Neural progenitor cell (in vitro differentiated cells): ENCODE measurements around the gene PITRM1. TPM values are rescaled to one million over a fixed set of nuclear protein-coding genes. Genes with fewer than 3 reads are reported as not detected.

Source experiments
- DNase-seq: peaks from one replicate; pipeline ENCODE4 v3.0.0-alpha.2; 2016; ENCODE audit warnings: low spot score
- H2AFZ ChIP-seq: fragments of 200-600 bp; sonication (generic); replicated peaks from 2 replicates; pipeline ENCODE4 v1.6.1; 2016; ENCODE audit warnings: antibody characterized with exemption
- H3F3A ChIP-seq: fragments of 200-600 bp; sonication (generic); 2 replicates; pipeline ENCODE4 v1.6.1; 2016; ENCODE audit warnings: antibody characterized with exemption, low read depth
- H3K27ac ChIP-seq: fragments of 200-600 bp; sonication (generic); 2 replicates; pipeline ENCODE4 v1.5.1; 2016; ENCODE audit warnings: mild to moderate bottlenecking
- H3K27me3 ChIP-seq: fragments of 200-600 bp; sonication (generic); 2 replicates; pipeline ENCODE4 v1.6.1; 2016; ENCODE audit warnings: mild to moderate bottlenecking, moderate library complexity
- H3K36me3 ChIP-seq: fragments of 200-600 bp; sonication (generic); 2 replicates; pipeline ENCODE4 v1.5.1; 2016
- H3K4me1 ChIP-seq: fragments of 200-600 bp; sonication (generic); 2 replicates; pipeline ENCODE4 v1.6.1; 2016; ENCODE audit warnings: mixed run types
- H3K4me2 ChIP-seq: fragments of 200-600 bp; sonication (generic); 2 replicates; pipeline ENCODE4 v1.6.1; 2016
- H3K4me3 ChIP-seq: fragments of 200-600 bp; sonication (generic); 2 replicates; pipeline ENCODE4 v1.5.1; 2016
- H3K79me2 ChIP-seq: fragments of 200-600 bp; sonication (generic); 2 replicates; pipeline ENCODE4 v1.6.1; 2016; ENCODE audit warnings: low read depth
- H3K9ac ChIP-seq: fragments of 200-600 bp; sonication (generic); 2 replicates; pipeline ENCODE4 v1.6.1; 2016
- H3K9me3 ChIP-seq: fragments of 200-600 bp; sonication (generic); 2 replicates; pipeline ENCODE4 v1.5.1; 2016; ENCODE audit warnings: low read depth
- H4K20me1 ChIP-seq: fragments of 200-600 bp; sonication (generic); 2 replicates; pipeline ENCODE4 v1.6.1; 2016; ENCODE audit warnings: low read depth
- H3K27ac Mint-ChIP-seq: 3 replicates; pipeline ENCODE4 v1.8.0; 2021; ENCODE audit warnings: mixed read lengths
- H3K27me3 Mint-ChIP-seq: 2 replicates; pipeline ENCODE4 v1.8.0; 2022; ENCODE audit warnings: low read depth, mild to moderate bottlenecking, inconsistent platforms, moderate library complexity, mixed read lengths; ENCODE audit not compliant: insufficient read depth
- H3K36me3 Mint-ChIP-seq: 3 replicates; pipeline ENCODE4 v1.8.0; 2021; ENCODE audit warnings: mixed read lengths
- H3K4me1 Mint-ChIP-seq: 3 replicates; pipeline ENCODE4 v1.8.0; 2021; ENCODE audit warnings: mixed read lengths
- H3K4me3 Mint-ChIP-seq: 3 replicates; pipeline ENCODE4 v1.8.0; 2021; ENCODE audit warnings: mild to moderate bottlenecking, moderate library complexity, mixed read lengths
- H3K9me3 Mint-ChIP-seq: 3 replicates; pipeline ENCODE4 v1.8.0; 2020; ENCODE audit warnings: mixed read lengths
- EZH2 ChIP-seq: fragments of 200-600 bp; sonication (generic); IDR thresholded peaks from 2 replicates; pipeline ENCODE4 v1.6.1; 2017; ENCODE audit warnings: antibody characterized with exemption, mild to moderate bottlenecking, moderate library complexity
- EZH2phosphoT487 ChIP-seq: fragments of 200-600 bp; sonication (generic); IDR thresholded peaks from 2 replicates; pipeline ENCODE4 v1.6.1; 2017; ENCODE audit warnings: antibody characterized with exemption
- total RNA-seq: library from RNA; depleted of rRNA; stranded (reverse); fragments of >200 nt; gene quantifications from 2 replicates; pipeline ENCODE4 v1.2.3, GENCODE V29; 2015; ENCODE audit warnings: low replicate concordance
- TF ChIP-seq, protein P1 (sequence below): fragments of 200-600 bp; sonication (generic); IDR thresholded peaks from 2 replicates; pipeline ENCODE4 v1.5.1; 2017; ENCODE audit warnings: antibody characterized with exemption, mild to moderate bottlenecking

The PITRM1 gene
- total RNA-seq, 1 donor from 2014 or later = 38.0 TPM

DNA sequence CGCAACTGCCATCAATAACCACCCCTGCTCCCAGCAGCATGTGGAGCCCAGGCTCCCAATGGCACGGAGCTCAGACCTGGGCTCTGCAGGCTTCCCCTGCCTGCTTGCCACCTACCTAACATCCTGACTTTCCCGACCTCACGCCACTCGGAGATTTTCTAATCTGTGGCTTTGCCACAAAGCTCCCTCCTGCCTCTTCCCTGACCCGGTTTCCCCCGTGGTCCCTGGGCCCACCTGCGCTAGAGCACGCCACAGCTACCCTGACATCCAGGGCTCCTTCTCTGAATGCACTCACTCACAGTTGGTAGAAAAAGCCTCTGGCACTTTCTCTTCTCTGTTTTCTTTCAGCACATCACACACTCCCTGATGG is 20.0 kb downstream of the PITRM1 start:
- no peaks in the 10 kb centered on the region for H3K4me1 Mint-ChIP-seq
- H3K4me3 ChIP-seq = no peak overlapping the region
- H3F3A ChIP-seq = no peaks in the 10 kb centered on the region
- H2AFZ ChIP-seq = no peak overlapping the region
- no peaks in the 10 kb centered on the region for H3K27me3 ChIP-seq
- no peak overlapping the region for H3K27ac Mint-ChIP-seq
- H3K27me3 Mint-ChIP-seq = peaks cover 2% of the 10 kb centered on the region
- no peak for DNase-seq
- H3K36me3 ChIP-seq = peaks cover 8% of the 10 kb centered on the region
- TF ChIP-seq EZH2phosphoT487 (no peak), EZH2 (no peak)
- TF ChIP-seq, protein P1, sequence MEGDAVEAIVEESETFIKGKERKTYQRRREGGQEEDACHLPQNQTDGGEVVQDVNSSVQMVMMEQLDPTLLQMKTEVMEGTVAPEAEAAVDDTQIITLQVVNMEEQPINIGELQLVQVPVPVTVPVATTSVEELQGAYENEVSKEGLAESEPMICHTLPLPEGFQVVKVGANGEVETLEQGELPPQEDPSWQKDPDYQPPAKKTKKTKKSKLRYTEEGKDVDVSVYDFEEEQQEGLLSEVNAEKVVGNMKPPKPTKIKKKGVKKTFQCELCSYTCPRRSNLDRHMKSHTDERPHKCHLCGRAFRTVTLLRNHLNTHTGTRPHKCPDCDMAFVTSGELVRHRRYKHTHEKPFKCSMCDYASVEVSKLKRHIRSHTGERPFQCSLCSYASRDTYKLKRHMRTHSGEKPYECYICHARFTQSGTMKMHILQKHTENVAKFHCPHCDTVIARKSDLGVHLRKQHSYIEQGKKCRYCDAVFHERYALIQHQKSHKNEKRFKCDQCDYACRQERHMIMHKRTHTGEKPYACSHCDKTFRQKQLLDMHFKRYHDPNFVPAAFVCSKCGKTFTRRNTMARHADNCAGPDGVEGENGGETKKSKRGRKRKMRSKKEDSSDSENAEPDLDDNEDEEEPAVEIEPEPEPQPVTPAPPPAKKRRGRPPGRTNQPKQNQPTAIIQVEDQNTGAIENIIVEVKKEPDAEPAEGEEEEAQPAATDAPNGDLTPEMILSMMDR = no peak
- H4K20me1 ChIP-seq = no peaks in the 10 kb centered on the region
- no peak overlapping the region for H3K9ac ChIP-seq
- H3K9me3 Mint-ChIP-seq = no peaks in the 10 kb centered on the region
- H3K4me3 Mint-ChIP-seq = no peak overlapping the region
- no peak overlapping the region for H3K27ac ChIP-seq
- peaks cover 31% of the 10 kb centered on the region for H3K36me3 Mint-ChIP-seq
- no peak overlapping the region for H3K4me2 ChIP-seq
- no peaks in the 10 kb centered on the region for H3K9me3 ChIP-seq
- H3K4me1 ChIP-seq = no peaks in the 10 kb centered on the region
- H3K79me2 ChIP-seq = no peaks in the 10 kb centered on the region

- Histone ChIP-seq H3K27me3 (no peaks in the 10 kb centered on the region), H3K4me3 (no peak overlapping the region), H3K9ac (no peak overlapping the region), H2AFZ (no peak overlapping the region), H3K79me2 (no peaks in the 10 kb centered on the region), H3K4me2 (no peak overlapping the region), H4K20me1 (no peaks in the 10 kb centered on the region), H3K36me3 (peaks cover 3% of the 10 kb centered on the region), H3F3A (no peaks in the 10 kb centered on the region), H3K27ac (no peak overlapping the region), H3K9me3 (no peaks in the 10 kb centered on the region), H3K4me1 (no peaks in the 10 kb centered on the region)
- TF ChIP-seq EZH2phosphoT487 (no peak), EZH2 (no peak)
- TF ChIP-seq, protein P1 = no peak
- H3K4me1 Mint-ChIP-seq = no peaks in the 10 kb centered on the region
- no peaks in the 10 kb centered on the region for H3K9me3 Mint-ChIP-seq
- H3K27ac Mint-ChIP-seq = no peak overlapping the region
- DNase-seq = no peak
- peaks cover 2% of the 10 kb centered on the region for H3K27me3 Mint-ChIP-seq
- H3K4me3 Mint-ChIP-seq = no peak overlapping the region
- peaks cover 30% of the 10 kb centered on the region for H3K36me3 Mint-ChIP-seq
Measured at GRCh38 chr10:3151889-3152565, 20.6 kb downstream of the PITRM1 start.

DNA sequence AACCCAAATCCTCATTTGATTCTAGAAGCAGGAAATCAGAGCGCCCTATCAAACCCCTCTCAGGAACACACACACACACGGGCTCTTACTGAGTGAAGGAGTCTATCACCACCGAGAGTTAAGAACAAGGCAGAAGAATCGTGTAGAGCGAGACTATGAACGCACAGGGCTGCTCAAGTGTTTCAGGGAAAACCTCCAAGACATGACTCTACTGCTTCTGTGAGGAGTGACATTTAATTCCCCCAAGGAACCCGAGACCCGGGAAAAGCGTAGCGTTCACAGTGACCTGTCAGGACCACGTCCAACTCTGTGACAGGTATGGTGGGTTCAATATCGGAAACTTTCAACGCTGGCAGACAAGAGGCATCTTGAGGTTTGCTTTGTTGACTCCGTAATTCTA is 21.6 kb downstream of the PITRM1 start:
- TF ChIP-seq EZH2 = no peak
- TF ChIP-seq, protein P1 = no peak
- TF ChIP-seq EZH2phosphoT487 = no peak
- Histone ChIP-seq H3K9me3 (no peaks in the 10 kb centered on the region), H3F3A (no peaks in the 10 kb centered on the region), H3K9ac (no peak overlapping the region), H4K20me1 (no peaks in the 10 kb centered on the region), H3K36me3 (no peaks in the 10 kb centered on the region), H3K79me2 (no peaks in the 10 kb centered on the region), H3K4me2 (no peak overlapping the region), H3K27me3 (no peaks in the 10 kb centered on the region), H3K4me1 (no peaks in the 10 kb centered on the region), H2AFZ (no peak overlapping the region), H3K27ac (no peak overlapping the region), H3K4me3 (no peak overlapping the region)
- DNase-seq = no peak
- Mint-ChIP-seq H3K4me3 (no peak overlapping the region), H3K27ac (no peak overlapping the region), H3K36me3 (peaks cover 30% of the 10 kb centered on the region), H3K27me3 (peaks cover 2% of the 10 kb centered on the region), H3K9me3 (no peaks in the 10 kb centered on the region), H3K4me1 (no peaks in the 10 kb centered on the region)
